GM23338 (cell line): ENCODE results near the gene DDX25.
A peak's percentile ranks its signal among the peaks of the same experiment; 100 is the strongest.

Experiments
- CREB1 ChIP-seq: fragments of 250-450 bp; sonication (Bioruptor Pico); IDR thresholded peaks from 2 replicates; pipeline ENCODE4 v1.5.0; 2020; ENCODE audit warnings: low read depth, mild to moderate bottlenecking, moderate library complexity
- CTCF ChIP-seq, 2 experiments: fragments of 200-600 bp in 1 of 2; sonication (generic) in 1 of 2; conservative IDR thresholded peaks; 2 replicates each; pipeline versions ENCODE4 v1.5.1 to v1.6.1; 2016 to 2017; ENCODE audit warnings: antibody characterized with exemption in 2 of 2, low read depth in 2 of 2, mild to moderate bottlenecking in 2 of 2, moderate library complexity in 1 of 2
- EZH2 ChIP-seq: fragments of 200-600 bp; sonication (generic); IDR thresholded peaks from one replicate; pipeline ENCODE4 v1.8.0; 2017; ENCODE audit warnings: antibody characterized with exemption, mild to moderate bottlenecking, low read depth; ENCODE audit not compliant: unreplicated experiment
- JUNB ChIP-seq: IDR thresholded peaks from one replicate; pipeline ENCODE4 v1.6.1; 2016; ENCODE audit warnings: antibody characterized with exemption; ENCODE audit not compliant: unreplicated experiment
- POLR2AphosphoS5 ChIP-seq: IDR thresholded peaks from 2 replicates; pipeline ENCODE4 v1.6.1; 2016; ENCODE audit warnings: antibody characterized with exemption, low read depth
- ZNF114 ChIP-seq: fragments of 250-450 bp; sonication (Bioruptor Pico); IDR thresholded peaks from 2 replicates; pipeline ENCODE4 v1.5.0; 2020; ENCODE audit warnings: mild to moderate bottlenecking, moderate library complexity
- ZNF331 ChIP-seq: fragments of 250-450 bp; sonication (Bioruptor Pico); IDR thresholded peaks from 2 replicates; pipeline ENCODE4 v1.5.0; 2020; ENCODE audit warnings: low read depth, mild to moderate bottlenecking, moderate library complexity

- TF ChIP-seq CTCF (conservative IDR thresholded peaks at IDR 0.05; ENCODE audit: low read depth in 2 of 2) (peak; percentile 88 to 95), EZH2 (no peak), CREB1 (CRISPR knock-in tag) (no peak), POLR2AphosphoS5 (no peak), ZNF331 (CRISPR knock-in tag) (no peak), JUNB (no peak), ZNF114 (CRISPR knock-in tag) (no peak)
Measured at GRCh38 chr11:125923012-125923579, 18.8 kb downstream of the DDX25 start.
